Uterus (tissue), 2 donors: ENCODE measurements around the gene MYD88.

Experiments
- POLR2A ChIP-seq, 2 donors: fragments of 450-650 bp; IDR thresholded peaks; one replicate each; pipeline ENCODE4 v1.6.1; 2016; ENCODE audit warnings: antibody characterized with exemption in 2 of 2, mild to moderate bottlenecking in 1 of 2, moderate library complexity in 1 of 2
- TF ChIP-seq, protein P1 (sequence below), 4 experiments: fragments of 200-600 bp in 2 of 4; fragments of 450-650 bp in 2 of 4; sonication (generic) in 2 of 4; IDR thresholded peaks; one replicate each; pipeline ENCODE4 v1.5.1; 2016 to 2019; ENCODE audit warnings: antibody characterized with exemption in 4 of 4, mild to moderate bottlenecking in 2 of 4, moderate library complexity in 1 of 4

DNA sequence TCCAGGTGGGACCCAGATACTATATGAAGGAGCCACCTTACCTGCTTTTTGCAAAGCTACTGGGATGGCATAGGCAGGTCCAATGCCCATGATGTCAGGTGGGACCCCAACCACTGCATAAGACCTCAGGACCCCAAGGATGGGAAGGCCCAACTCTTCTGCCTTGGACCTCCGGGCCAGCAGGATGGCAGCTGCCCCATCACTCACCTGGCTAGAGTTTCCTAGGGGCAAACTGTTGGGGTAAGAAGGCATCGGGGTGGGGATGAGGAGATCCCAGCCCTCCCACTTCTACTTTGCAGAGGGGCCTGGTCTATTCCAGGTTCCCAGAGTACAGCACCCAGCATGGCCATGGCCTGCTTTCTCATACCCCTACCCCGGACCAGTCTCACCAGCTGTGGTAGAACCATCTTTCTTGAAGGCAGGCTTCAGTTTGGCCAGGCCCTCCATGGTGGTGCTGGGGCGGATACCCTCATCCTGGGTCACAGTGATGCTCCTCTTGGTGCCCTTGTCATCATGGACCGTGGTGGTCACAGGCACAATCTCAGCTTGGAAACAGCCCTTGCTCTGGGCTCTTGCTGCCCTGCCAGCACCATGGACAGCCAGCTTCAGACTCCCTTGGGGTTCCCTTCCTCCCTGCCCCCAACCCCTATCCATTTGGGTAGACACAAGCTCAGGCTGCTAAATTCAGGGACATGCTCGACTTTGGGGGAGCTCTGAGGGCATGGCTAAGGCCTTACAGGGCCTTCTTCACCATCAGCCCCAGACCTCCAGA lies 12.2 kb upstream of the MYD88 start:
- TF ChIP-seq, protein P1, sequence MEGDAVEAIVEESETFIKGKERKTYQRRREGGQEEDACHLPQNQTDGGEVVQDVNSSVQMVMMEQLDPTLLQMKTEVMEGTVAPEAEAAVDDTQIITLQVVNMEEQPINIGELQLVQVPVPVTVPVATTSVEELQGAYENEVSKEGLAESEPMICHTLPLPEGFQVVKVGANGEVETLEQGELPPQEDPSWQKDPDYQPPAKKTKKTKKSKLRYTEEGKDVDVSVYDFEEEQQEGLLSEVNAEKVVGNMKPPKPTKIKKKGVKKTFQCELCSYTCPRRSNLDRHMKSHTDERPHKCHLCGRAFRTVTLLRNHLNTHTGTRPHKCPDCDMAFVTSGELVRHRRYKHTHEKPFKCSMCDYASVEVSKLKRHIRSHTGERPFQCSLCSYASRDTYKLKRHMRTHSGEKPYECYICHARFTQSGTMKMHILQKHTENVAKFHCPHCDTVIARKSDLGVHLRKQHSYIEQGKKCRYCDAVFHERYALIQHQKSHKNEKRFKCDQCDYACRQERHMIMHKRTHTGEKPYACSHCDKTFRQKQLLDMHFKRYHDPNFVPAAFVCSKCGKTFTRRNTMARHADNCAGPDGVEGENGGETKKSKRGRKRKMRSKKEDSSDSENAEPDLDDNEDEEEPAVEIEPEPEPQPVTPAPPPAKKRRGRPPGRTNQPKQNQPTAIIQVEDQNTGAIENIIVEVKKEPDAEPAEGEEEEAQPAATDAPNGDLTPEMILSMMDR (IDR thresholded peaks at IDR 0.05), result no peak
- no peak for TF ChIP-seq POLR2A (IDR thresholded peaks at IDR 0.05)
